ENCODE measurements around the gene PABPN1L. TPM values are rescaled to one million over a fixed set of nuclear protein-coding genes. Genes with fewer than 3 reads are reported as not detected.

The PABPN1L gene
- total and polyA plus RNA-seq, 9 of the 15 experiments (the other 6 are each of a cell fraction or from before 2014, with no cell fraction given): 0.11 to 0.32 TPM; not detected in 7

- WGBS (ENCODE audit: insufficient coverage, low coverage, missing lambda C conversion rate): 13% methylated on average over 12 of the region's 12 CpGs
- DNase-seq (ENCODE audit: extremely low read depth in 1 of 4, low spot score in 3 of 4) (peak; percentile 70 to 89 (median 76)), ATAC-seq (peak; percentile 85), FAIRE-seq (peak; percentile 96)
- Histone ChIP-seq H4K20me1 (replicated peaks; ENCODE audit: control insufficient read depth, insufficient read depth, low read length) (no peaks in the 10 kb centered on the region; the same call in 1 of the 2 replicates), H3K27ac (ENCODE audit: extremely low read depth, low read depth, low read length) (peak overlapping the region; percentile 21; the same call in 2 of the 3 replicates), H3K4me1 (replicated peaks in 1 of 2; ENCODE audit: control insufficient read depth in 2 of 2, insufficient read depth in 2 of 2, low read length in 2 of 2) (peaks cover 8 to 48% of the 10 kb centered on the region in 2 experiments), H3K9ac (ENCODE audit: insufficient read depth in 1 of 2, low read depth in 2 of 2, low read length in 2 of 2) (peak overlapping the region; percentile 73 to 95), H3K4me2 (ENCODE audit: insufficient read depth, low read length) (peak overlapping the region; percentile 92), H3K79me2 (ENCODE audit: control insufficient read depth, insufficient read depth, low read length) (peaks cover 23% of the 10 kb centered on the region), H3K27me3 (ENCODE audit: control insufficient read depth in 2 of 2, insufficient read depth in 2 of 2, low read length in 2 of 2) (no peaks in the 10 kb centered on the region), H3K4me3 (peak overlapping the region; percentile 69), H3K36me3 (ENCODE audit: control insufficient read depth, insufficient read depth, low read length) (peaks cover 47% of the 10 kb centered on the region; the same call in 2 of the 3 replicates), H3K9me3 (replicated peaks; ENCODE audit: control insufficient read depth, insufficient read depth, low read depth, low read length) (no peaks in the 10 kb centered on the region), H2AFZ (ENCODE audit: low read depth, low read length) (peak overlapping the region; percentile 69; the same call in 1 of the 2 replicates), H3K9me1 (ENCODE audit: control insufficient read depth, insufficient read depth, low read length) (peaks cover 6% of the 10 kb centered on the region)
- intact Hi-C loops (cut with micrococcal nuclease): loop anchor here (2.0 kb wide), 1 partner anchor 45 kb away; no protein-coding TSS in a partner anchor
- no TSS peak for BruUV-seq (replicated peaks)
- ChIA-PET POLR2A (interaction anchor here (0.6 to 2.0 kb wide), 11 partner anchors 8 to 319 kb away, joined by 3 to 10 read pairs (median 4); partner anchors contain the start of genes MVD and PABPN1L), CTCF (ENCODE audit: low intra/inter-chr PET ratio) (interaction anchor here (1.4 to 1.5 kb wide), 2 partner anchors 46 to 120 kb away, joined by 4 to 5 read pairs; partner anchors contain the start of gene APRT)
- in situ Hi-C loops (cut with MboI): no loop called here
- TF ChIP-seq UBTF (IDR thresholded peaks at IDR 0.05; ENCODE audit: borderline replicate concordance in 1 of 2, low read depth in 2 of 2, low read length in 2 of 2) (0 out of 4 replicates have a peak, but pooled peaks of 1 of the 2 experiments have one; percentile 31), KDM2B (CRISPR knock-in tag; IDR thresholded peaks at IDR 0.05) (no peak), STAT6 (CRISPR knock-in tag; IDR thresholded peaks at IDR 0.05) (0 out of 2 replicates have a peak, but pooled peaks have one; percentile 42), FOXP1 (CRISPR knock-in tag; IDR thresholded peaks at IDR 0.05) (no peak), DEAF1 (CRISPR knock-in tag; IDR thresholded peaks at IDR 0.05) (0 out of 2 replicates have a peak, but pooled peaks have one; percentile 21), YY1 (IDR thresholded peaks at IDR 0.05; ENCODE audit: borderline replicate concordance in 1 of 3, control insufficient read depth in 1 of 3, extremely low read depth in 1 of 3, insufficient read depth in 3 of 3, insufficient read length in 1 of 3, insufficient replicate concordance in 2 of 3, low read depth in 1 of 3, low read length in 2 of 3) (peak in 1 of 3 experiments; percentile 56), ZBTB34 (CRISPR knock-in tag; IDR thresholded peaks at IDR 0.05) (no peak), DNMT1 (IDR thresholded peaks at IDR 0.05) (no peak), RB1 (IDR thresholded peaks at IDR 0.05; ENCODE audit: low read depth) (0 out of 2 replicates have a peak, but pooled peaks have one; percentile 41), CC2D1A (IDR thresholded peaks at IDR 0.05) (0 out of 2 replicates have a peak, but pooled peaks have one; percentile 6), SMC3 (conservative IDR thresholded peaks at IDR 0.05; ENCODE audit: insufficient read depth, low read depth, low read length) (peak; percentile 66)
These were observed 8.6 kb downstream of the PABPN1L start for GRCh38 chr16:88857728-88858339.

Measured in K562 (cell line).